Panc1 (cell line): ENCODE measurements around the gene FREM1. TPM values are rescaled to one million over a fixed set of nuclear protein-coding genes. Genes with fewer than 3 reads are reported as not detected.

Experiments
- ATAC-seq: fragments of 200-7000 bp; cut with Tn5 transposase; 2 replicates; pipeline ENCODE4 v1.9.1; 2020; ENCODE audit warnings: mild to moderate bottlenecking, moderate library complexity
- BruUV-seq: library from RNA; stranded (reverse); fragments of 400-500 nt; replicated peaks from 2 replicates; lab custom pipeline; 2021; lab: Mats Ljungman, UMichigan
- CTCF ChIA-PET: fragments of 300-600 bp; sonication (Branson Sonifier 250); formaldehyde crosslinking; loops from one replicate; lab custom pipeline; 2022; ENCODE audit warnings: antibody characterized with exemption; lab: Charles Lee
- POLR2A ChIA-PET: fragments of 300-600 bp; sonication (Branson Sonifier 250); formaldehyde crosslinking; loops from one replicate; lab custom pipeline; 2022; ENCODE audit warnings: antibody characterized with exemption; lab: Charles Lee
- DNase-seq: peaks from one replicate; pipeline ENCODE4 v3.0.0-alpha.2; 2010; ENCODE audit warnings: low read depth, low spot score
- H3K27ac ChIP-seq: 2 replicates; pipeline ENCODE4 v1.5.1; 2011; ENCODE audit warnings: mild to moderate bottlenecking, low read length, inconsistent platforms
- H3K27me3 ChIP-seq: fragments of 200-500 bp; sonication (Bioruptor generic); 2 replicates; pipeline ENCODE4 v1.6.0; 2014; ENCODE audit warnings: low read length, inconsistent platforms; ENCODE audit not compliant: control insufficient read depth, insufficient read depth
- H3K36me3 ChIP-seq: fragments of 200-500 bp; sonication (Bioruptor generic); 2 replicates; pipeline ENCODE4 v1.5.1; 2014; ENCODE audit warnings: inconsistent platforms, mild to moderate bottlenecking, low read length, moderate library complexity; ENCODE audit not compliant: control insufficient read depth, insufficient read depth
- H3K4me1 ChIP-seq: 2 replicates; pipeline ENCODE4 v1.5.1; 2011; ENCODE audit warnings: inconsistent platforms, mild to moderate bottlenecking, low read length, moderate library complexity; ENCODE audit not compliant: control insufficient read depth, insufficient read depth
- H3K4me3 ChIP-seq, 2 experiments: 2 replicates each; pipeline ENCODE4 v1.5.1; 2011 to 2012; ENCODE audit warnings: low read depth in 2 of 2, low read length in 2 of 2, mild to moderate bottlenecking in 2 of 2, inconsistent platforms in 1 of 2, moderate library complexity in 1 of 2
- H3K9me3 ChIP-seq: fragments of 200-500 bp; sonication (Bioruptor generic); 2 replicates; pipeline ENCODE4 v1.5.1; 2014; ENCODE audit warnings: low read depth, mild to moderate bottlenecking, inconsistent platforms, low read length, moderate library complexity; ENCODE audit not compliant: control insufficient read depth, insufficient read depth
- POLR2AphosphoS5 ChIP-seq: IDR thresholded peaks from 2 replicates; pipeline ENCODE4 v1.6.1; 2012; ENCODE audit warnings: mild to moderate bottlenecking, low read depth, low read length, moderate library complexity
- REST ChIP-seq, 2 experiments: IDR thresholded peaks; 2 replicates each; pipeline ENCODE4 v1.6.1; 2011 to 2012; ENCODE audit warnings: low read depth in 2 of 2, control low read depth in 1 of 2, low read length in 1 of 2, mild to moderate bottlenecking in 1 of 2, moderate library complexity in 1 of 2; ENCODE audit not compliant: insufficient read depth in 1 of 2
- SIN3A ChIP-seq: IDR thresholded peaks from 2 replicates; pipeline ENCODE4 v1.6.1; 2012; ENCODE audit warnings: low read depth, mild to moderate bottlenecking, low read length, moderate library complexity, borderline replicate concordance; ENCODE audit not compliant: insufficient read depth
- TCF7L2 ChIP-seq: IDR thresholded peaks from 2 replicates; pipeline ENCODE4 v1.6.1; 2011; ENCODE audit warnings: mild to moderate bottlenecking, low read depth, low read length, inconsistent platforms
- in situ Hi-C: cut with HindIII; loops from 2 replicates; pipeline ENCODE4 v1.10.0; 2016; ENCODE audit warnings: low sequenced_read_pairs, low pct_unique_long_range_greater_than_20kb
- intact Hi-C: fragments of 100-400 bp; cut with micrococcal nuclease; formaldehyde crosslinking; loops from one replicate; pipeline ENCODE4 v1.10.0; 2022; ENCODE audit not compliant: unreplicated experiment
- total RNA-seq: library from RNA; stranded (reverse); gene quantifications from one replicate; pipeline ENCODE4 v1.2.1, GENCODE V29; 2021; ENCODE audit not compliant: unreplicated experiment
- TF ChIP-seq, protein P1 (sequence below): fragments of 450-650 bp; IDR thresholded peaks from 2 replicates; pipeline ENCODE4 v1.5.1; 2017; ENCODE audit warnings: mild to moderate bottlenecking

Gene FREM1
- total RNA-seq, 1 experiment from 2014 or later, result not detected

DNA sequence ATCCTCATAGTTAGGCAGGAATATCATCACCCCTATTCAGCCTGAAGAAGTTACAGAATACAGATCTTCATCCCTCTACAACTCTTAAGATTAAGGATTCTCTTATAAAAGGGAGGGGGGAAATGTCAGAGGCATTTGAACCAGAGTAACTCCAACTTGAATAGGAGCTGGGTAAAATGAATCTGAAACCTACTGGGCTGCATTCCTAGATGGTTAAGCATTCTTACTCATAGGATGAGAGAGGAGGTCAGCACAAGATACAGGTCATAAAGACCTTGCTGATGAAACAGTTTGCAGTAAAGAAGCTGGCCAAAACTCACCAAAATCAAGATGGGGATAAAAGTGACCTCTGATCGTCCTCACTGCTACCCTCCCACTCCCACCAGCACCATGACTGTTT lies 14.4 kb downstream of the FREM1 start:
- no peaks in the 10 kb centered on the region for H3K9me3 ChIP-seq
- ATAC-seq, result no peak
- ChIA-PET POLR2A (interaction anchor here (0.7 kb wide), 1 partner anchor 9 kb away, joined by 6 read pairs; no protein-coding TSS in a partner anchor), CTCF (no interaction called here)
- in situ Hi-C loops (no loop called here), intact Hi-C loops (no loop called here)
- no TSS peak for BruUV-seq
- no peaks in the 10 kb centered on the region for H3K36me3 ChIP-seq
- H3K4me3 ChIP-seq, result no peak overlapping the region
- no peak overlapping the region for H3K27ac ChIP-seq
- DNase-seq, result no peak
- no peaks in the 10 kb centered on the region for H3K4me1 ChIP-seq
- H3K27me3 ChIP-seq, result no peaks in the 10 kb centered on the region
- no peak for TF ChIP-seq SIN3A
- TF ChIP-seq, protein P1, sequence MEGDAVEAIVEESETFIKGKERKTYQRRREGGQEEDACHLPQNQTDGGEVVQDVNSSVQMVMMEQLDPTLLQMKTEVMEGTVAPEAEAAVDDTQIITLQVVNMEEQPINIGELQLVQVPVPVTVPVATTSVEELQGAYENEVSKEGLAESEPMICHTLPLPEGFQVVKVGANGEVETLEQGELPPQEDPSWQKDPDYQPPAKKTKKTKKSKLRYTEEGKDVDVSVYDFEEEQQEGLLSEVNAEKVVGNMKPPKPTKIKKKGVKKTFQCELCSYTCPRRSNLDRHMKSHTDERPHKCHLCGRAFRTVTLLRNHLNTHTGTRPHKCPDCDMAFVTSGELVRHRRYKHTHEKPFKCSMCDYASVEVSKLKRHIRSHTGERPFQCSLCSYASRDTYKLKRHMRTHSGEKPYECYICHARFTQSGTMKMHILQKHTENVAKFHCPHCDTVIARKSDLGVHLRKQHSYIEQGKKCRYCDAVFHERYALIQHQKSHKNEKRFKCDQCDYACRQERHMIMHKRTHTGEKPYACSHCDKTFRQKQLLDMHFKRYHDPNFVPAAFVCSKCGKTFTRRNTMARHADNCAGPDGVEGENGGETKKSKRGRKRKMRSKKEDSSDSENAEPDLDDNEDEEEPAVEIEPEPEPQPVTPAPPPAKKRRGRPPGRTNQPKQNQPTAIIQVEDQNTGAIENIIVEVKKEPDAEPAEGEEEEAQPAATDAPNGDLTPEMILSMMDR, result no peak
- no peak for TF ChIP-seq POLR2AphosphoS5
- TF ChIP-seq REST (IDR thresholded peaks at IDR 0.05; ENCODE audit: insufficient read depth in 1 of 2, low read depth in 2 of 2, low read length in 1 of 2), result no peak
- no peak for TF ChIP-seq TCF7L2

- Histone ChIP-seq H3K4me3 (no peak overlapping the region), H3K36me3 (no peaks in the 10 kb centered on the region), H3K27ac (no peak overlapping the region), H3K4me1 (no peaks in the 10 kb centered on the region), H3K9me3 (no peaks in the 10 kb centered on the region), H3K27me3 (no peaks in the 10 kb centered on the region)
- BruUV-seq, result no TSS peak
- in situ Hi-C loops (no loop called here), intact Hi-C loops (no loop called here)
- TF ChIP-seq, protein P1, result no peak
- TF ChIP-seq TCF7L2 (no peak), REST (IDR thresholded peaks at IDR 0.05; ENCODE audit: insufficient read depth in 1 of 2, low read depth in 2 of 2, low read length in 1 of 2) (no peak), SIN3A (no peak), POLR2AphosphoS5 (no peak)
- CTCF ChIA-PET, result no interaction called here
- ATAC-seq, result no peak
- POLR2A ChIA-PET, result no interaction called here
- no peak for DNase-seq
Observed at GRCh38 chr9:14893280-14893679, 16.9 kb downstream of the FREM1 start.
